OCI-LY3 (cell line): ENCODE measurements around the gene AOAH.

Experiments
- CTCF ChIP-seq: fragments of 200-600, 300-600 bp; sonication (generic); IDR thresholded peaks from 2 replicates; pipeline ENCODE4 v1.5.1; 2014; ENCODE audit warnings: antibody characterized with exemption, low read length, low read depth
- EZH2phosphoT487 ChIP-seq: fragments of 200-600 bp; shearing (Covaris generic); IDR thresholded peaks from 2 replicates; pipeline ENCODE4 v1.6.1; 2018; ENCODE audit warnings: antibody characterized with exemption, mixed run types, low read depth

- TF ChIP-seq CTCF (no peak), EZH2phosphoT487 (no peak)
These were observed 202.4 kb downstream of the AOAH start for GRCh38 chr7:36521911-36522310.
